T follicular helper cell (primary cell): ENCODE results near the gene PET100.

Experiments used
- DNase-seq: peaks from one replicate; pipeline ENCODE4 v3.0.0-alpha.2; 2020; ENCODE audit warnings: low read depth

Gene PET100

GRCh38 chr19:7612282-7613274 is 17.0 kb upstream of the PET100 start:
- DNase-seq, result no peak

- no peak for DNase-seq
Observed at GRCh38 chr19:7614859-7615741, 14.5 kb upstream of the PET100 start.

GRCh38 chr19:7617172-7617571 is 12.4 kb upstream of the PET100 start:
- no peak for DNase-seq

- DNase-seq, result no peak
Observed at GRCh38 chr19:7617735-7618134, 11.9 kb upstream of the PET100 start.

GRCh38 chr19:7618348-7618747 is 11.2 kb upstream of the PET100 start:
- no peak for DNase-seq

GRCh38 chr19:7618771-7619510 is 10.7 kb upstream of the PET100 start:
- DNase-seq, result no peak

GRCh38 chr19:7619671-7620441 is 9.7 kb upstream of the PET100 start:
- no peak for DNase-seq

GRCh38 chr19:7620442-7621412 is 8.9 kb upstream of the PET100 start:
- no peak for DNase-seq

GRCh38 chr19:7622933-7623685 is 6.5 kb upstream of the PET100 start:
- DNase-seq, result no peak

- DNase-seq, result no peak
Observed at GRCh38 chr19:7623725-7624603, 5.6 kb upstream of the PET100 start.

GRCh38 chr19:7624810-7625209 is 4.8 kb upstream of the PET100 start:
- DNase-seq, result no peak

GRCh38 chr19:7625763-7626372 is 3.7 kb upstream of the PET100 start:
- no peak for DNase-seq

- DNase-seq, result no peak
Observed at GRCh38 chr19:7627166-7627565, 2.4 kb upstream of the PET100 start.

GRCh38 chr19:7628589-7629311 is 843 bp upstream of the PET100 start:
- DNase-seq, result no peak

- DNase-seq, result no peak
Observed at GRCh38 chr19:7631577-7631976, 2.0 kb downstream of the PET100 start.

- no peak for DNase-seq
Observed at GRCh38 chr19:7632340-7633203, 3.0 kb downstream of the PET100 start.
